ENCODE data around the gene CAMSAP1. TPM values are rescaled to one million over a fixed set of nuclear protein-coding genes. Genes with fewer than 3 reads are reported as not detected.

CAMSAP1 gene
- polyA plus RNA-seq, 4 donors = 1.6 to 6.7 (median 3.2) TPM

GRCh38 chr9:135886147-135886981, 21.0 kb downstream of the CAMSAP1 start:
- DNase-seq = no peak
- Histone ChIP-seq H3K27ac (ENCODE audit: low read depth in 1 of 3, low read length in 2 of 3) (no peak overlapping the region), H3K4me3 (ENCODE audit: low read depth in 1 of 3, low read length in 3 of 3) (no peak overlapping the region), H3K4me1 (ENCODE audit: control insufficient read depth in 3 of 3, insufficient read depth in 2 of 3, low read depth in 1 of 3, low read length in 2 of 3) (peaks cover 0 to 6% (median 5%) of the 10 kb centered on the region in 3 donors), H3K36me3 (ENCODE audit: control insufficient read depth in 3 of 3, insufficient read depth in 2 of 3, low read depth in 1 of 3, low read length in 3 of 3) (peaks cover 0 to 19% (median 0%) of the 10 kb centered on the region in 3 donors), H3K9me3 (ENCODE audit: control insufficient read depth in 2 of 2, insufficient read depth in 1 of 2, low read depth in 1 of 2, low read length in 1 of 2) (no peaks in the 10 kb centered on the region), H3K27me3 (ENCODE audit: control insufficient read depth in 3 of 3, insufficient read depth in 3 of 3, low read length in 3 of 3) (no peaks in the 10 kb centered on the region)
- FAIRE-seq = no peak
- 90 to 94% (median 92%) methylated on average over 21 of the region's 21 CpGs for WGBS, 3 donors

- no peak overlapping the region for H3K27ac ChIP-seq (ENCODE audit: low read depth in 1 of 3, low read length in 2 of 3)
- H3K9me3 ChIP-seq (ENCODE audit: control insufficient read depth in 2 of 2, insufficient read depth in 1 of 2, low read depth in 1 of 2, low read length in 1 of 2) = no peaks in the 10 kb centered on the region
- no peaks in the 10 kb centered on the region for H3K27me3 ChIP-seq (ENCODE audit: control insufficient read depth in 3 of 3, insufficient read depth in 3 of 3, low read length in 3 of 3)
- 72 to 78% (median 74%) methylated on average over 7 of the region's 7 CpGs for WGBS, 3 donors
- DNase-seq (no peak), FAIRE-seq (no peak)
- H3K36me3 ChIP-seq (ENCODE audit: control insufficient read depth in 3 of 3, insufficient read depth in 2 of 3, low read depth in 1 of 3, low read length in 3 of 3) = peaks cover 0 to 27% (median 0%) of the 10 kb centered on the region in 3 donors
- no peak overlapping the region for H3K4me3 ChIP-seq (ENCODE audit: low read depth in 1 of 3, low read length in 3 of 3)
- peaks cover 0 to 6% (median 5%) of the 10 kb centered on the region in 3 donors for H3K4me1 ChIP-seq (ENCODE audit: control insufficient read depth in 3 of 3, insufficient read depth in 2 of 3, low read depth in 1 of 3, low read length in 2 of 3)
These were observed 22.1 kb downstream of the CAMSAP1 start for GRCh38 chr9:135885100-135885853.

GRCh38 chr9:135884328-135885035, 22.9 kb downstream of the CAMSAP1 start:
- no peak for DNase-seq
- H3K4me1 ChIP-seq (ENCODE audit: control insufficient read depth in 3 of 3, insufficient read depth in 2 of 3, low read depth in 1 of 3, low read length in 2 of 3) = peaks cover 0 to 6% (median 5%) of the 10 kb centered on the region in 3 donors
- WGBS, 3 donors = 80 to 84% (median 80%) methylated on average over 16 of the region's 16 CpGs
- no peaks in the 10 kb centered on the region for H3K27me3 ChIP-seq (ENCODE audit: control insufficient read depth in 3 of 3, insufficient read depth in 3 of 3, low read length in 3 of 3)
- no peak overlapping the region for H3K4me3 ChIP-seq (ENCODE audit: low read depth in 1 of 3, low read length in 3 of 3)
- no peaks in the 10 kb centered on the region for H3K9me3 ChIP-seq (ENCODE audit: control insufficient read depth in 2 of 2, insufficient read depth in 1 of 2, low read depth in 1 of 2, low read length in 1 of 2)
- no peak overlapping the region for H3K27ac ChIP-seq (ENCODE audit: low read depth in 1 of 3, low read length in 2 of 3)
- H3K36me3 ChIP-seq (ENCODE audit: control insufficient read depth in 3 of 3, insufficient read depth in 2 of 3, low read depth in 1 of 3, low read length in 3 of 3) = peaks cover 0 to 27% (median 0%) of the 10 kb centered on the region in 3 donors
- FAIRE-seq = no peak

GRCh38 chr9:135883410-135884089, 23.8 kb downstream of the CAMSAP1 start:
- Histone ChIP-seq H3K36me3 (ENCODE audit: control insufficient read depth in 3 of 3, insufficient read depth in 2 of 3, low read depth in 1 of 3, low read length in 3 of 3) (peaks cover 0 to 27% (median 0%) of the 10 kb centered on the region in 3 donors), H3K27me3 (ENCODE audit: control insufficient read depth in 3 of 3, insufficient read depth in 3 of 3, low read length in 3 of 3) (no peaks in the 10 kb centered on the region), H3K4me1 (ENCODE audit: control insufficient read depth in 3 of 3, insufficient read depth in 2 of 3, low read depth in 1 of 3, low read length in 2 of 3) (peaks cover 0 to 5% (median 4%) of the 10 kb centered on the region in 3 donors), H3K27ac (ENCODE audit: low read depth in 1 of 3, low read length in 2 of 3) (no peak overlapping the region), H3K4me3 (ENCODE audit: low read depth in 1 of 3, low read length in 3 of 3) (no peak overlapping the region), H3K9me3 (ENCODE audit: control insufficient read depth in 2 of 2, insufficient read depth in 1 of 2, low read depth in 1 of 2, low read length in 1 of 2) (no peaks in the 10 kb centered on the region)
- 85 to 91% (median 88%) methylated on average over 15 of the region's 15 CpGs for WGBS, 3 donors
- no peak for FAIRE-seq
- no peak for DNase-seq

- no peaks in the 10 kb centered on the region for H3K9me3 ChIP-seq (ENCODE audit: control insufficient read depth in 2 of 2, insufficient read depth in 1 of 2, low read depth in 1 of 2, low read length in 1 of 2)
- no peak for DNase-seq
These were observed 25.3 kb downstream of the CAMSAP1 start for GRCh38 chr9:135882011-135882410.

GRCh38 chr9:135880438-135880837, 26.9 kb downstream of the CAMSAP1 start:
- H3K9me3 ChIP-seq (ENCODE audit: control insufficient read depth in 2 of 2, insufficient read depth in 1 of 2, low read depth in 1 of 2, low read length in 1 of 2) = no peaks in the 10 kb centered on the region
- H3K4me3 ChIP-seq (ENCODE audit: low read depth in 1 of 3, low read length in 3 of 3) = no peak overlapping the region
- H3K27me3 ChIP-seq (ENCODE audit: control insufficient read depth in 3 of 3, insufficient read depth in 3 of 3, low read length in 3 of 3) = no peaks in the 10 kb centered on the region
- no peaks in the 10 kb centered on the region for H3K4me1 ChIP-seq (ENCODE audit: control insufficient read depth in 3 of 3, insufficient read depth in 2 of 3, low read depth in 1 of 3, low read length in 2 of 3)
- H3K36me3 ChIP-seq (ENCODE audit: control insufficient read depth in 3 of 3, insufficient read depth in 2 of 3, low read depth in 1 of 3, low read length in 3 of 3) = peaks cover 0 to 18% (median 0%) of the 10 kb centered on the region in 3 donors
- H3K27ac ChIP-seq (ENCODE audit: low read depth in 1 of 3, low read length in 2 of 3) = no peak overlapping the region
- 87 to 95% (median 91%) methylated on average over 12 of the region's 12 CpGs for WGBS, 3 donors
- FAIRE-seq (no peak), DNase-seq (no peak)

More at GRCh38 chr9:135882011-135882410, 25.3 kb downstream of the CAMSAP1 start:
- FAIRE-seq = no peak
- no peak overlapping the region for H3K27ac ChIP-seq (ENCODE audit: low read depth in 1 of 3, low read length in 2 of 3)
- no peaks in the 10 kb centered on the region for H3K4me1 ChIP-seq (ENCODE audit: control insufficient read depth in 3 of 3, insufficient read depth in 2 of 3, low read depth in 1 of 3, low read length in 2 of 3)
- no peak overlapping the region for H3K4me3 ChIP-seq (ENCODE audit: low read depth in 1 of 3, low read length in 3 of 3)
- peaks cover 0 to 23% (median 0%) of the 10 kb centered on the region in 3 donors for H3K36me3 ChIP-seq (ENCODE audit: control insufficient read depth in 3 of 3, insufficient read depth in 2 of 3, low read depth in 1 of 3, low read length in 3 of 3)
- no peaks in the 10 kb centered on the region for H3K27me3 ChIP-seq (ENCODE audit: control insufficient read depth in 3 of 3, insufficient read depth in 3 of 3, low read length in 3 of 3)
- 87 to 90% (median 90%) methylated on average over 12 of the region's 12 CpGs for WGBS, 3 donors

- Histone ChIP-seq H3K27me3 (ENCODE audit: control insufficient read depth in 3 of 3, insufficient read depth in 3 of 3, low read length in 3 of 3) (no peaks in the 10 kb centered on the region), H3K27ac (ENCODE audit: low read depth in 1 of 3, low read length in 2 of 3) (no peak overlapping the region), H3K4me3 (ENCODE audit: low read depth in 1 of 3, low read length in 3 of 3) (no peak overlapping the region), H3K9me3 (ENCODE audit: control insufficient read depth in 2 of 2, insufficient read depth in 1 of 2, low read depth in 1 of 2, low read length in 1 of 2) (no peaks in the 10 kb centered on the region), H3K4me1 (ENCODE audit: control insufficient read depth in 3 of 3, insufficient read depth in 2 of 3, low read depth in 1 of 3, low read length in 2 of 3) (no peaks in the 10 kb centered on the region), H3K36me3 (ENCODE audit: control insufficient read depth in 3 of 3, insufficient read depth in 2 of 3, low read depth in 1 of 3, low read length in 3 of 3) (peaks cover 0 to 18% (median 0%) of the 10 kb centered on the region in 3 donors)
- no peak for FAIRE-seq
- no peak for DNase-seq
- WGBS, 3 donors = 81 to 91% (median 86%) methylated on average over 8 of the region's 8 CpGs
These were observed 27.7 kb downstream of the CAMSAP1 start for GRCh38 chr9:135879619-135880018.

GRCh38 chr9:135879237-135879601, 28.1 kb downstream of the CAMSAP1 start:
- no peak for DNase-seq
- H3K27me3 ChIP-seq (ENCODE audit: control insufficient read depth in 3 of 3, insufficient read depth in 3 of 3, low read length in 3 of 3) = no peaks in the 10 kb centered on the region
- H3K36me3 ChIP-seq (ENCODE audit: control insufficient read depth in 3 of 3, insufficient read depth in 2 of 3, low read depth in 1 of 3, low read length in 3 of 3) = peaks cover 0 to 18% (median 0%) of the 10 kb centered on the region in 3 donors
- H3K9me3 ChIP-seq (ENCODE audit: control insufficient read depth in 2 of 2, insufficient read depth in 1 of 2, low read depth in 1 of 2, low read length in 1 of 2) = no peaks in the 10 kb centered on the region
- no peaks in the 10 kb centered on the region for H3K4me1 ChIP-seq (ENCODE audit: control insufficient read depth in 3 of 3, insufficient read depth in 2 of 3, low read depth in 1 of 3, low read length in 2 of 3)
- WGBS, 3 donors = 80 to 95% (median 90%) methylated on average over 2 of the region's 2 CpGs
- no peak overlapping the region for H3K4me3 ChIP-seq (ENCODE audit: low read depth in 1 of 3, low read length in 3 of 3)
- FAIRE-seq = no peak
- no peak overlapping the region for H3K27ac ChIP-seq (ENCODE audit: low read depth in 1 of 3, low read length in 2 of 3)
